ENCODE measurements around the gene FBXL20.
"Not testable (repeated sequence)": the region's sequence is repeated elsewhere in the genome, so short reads cannot be mapped to it uniquely, and the experiment has no call there.

The FBXL20 gene

GRCh38 chr17:39335704-39336223, 65.7 kb downstream of the FBXL20 start:
- H3K9me3 ChIP-seq (ENCODE audit: low read length), result no peaks in the 10 kb centered on the region
- H3K4me1 ChIP-seq (ENCODE audit: insufficient read depth, low read length, severe bottlenecking), result peaks cover 18% of the 10 kb centered on the region
- H3K27me3 ChIP-seq (ENCODE audit: insufficient read depth, low read length), result no peaks in the 10 kb centered on the region
- H4K20me1 ChIP-seq (ENCODE audit: insufficient read depth, low read length), result no peaks in the 10 kb centered on the region
- H3K9ac ChIP-seq (ENCODE audit: low read length), result no peak overlapping the region
- no peak overlapping the region for H3K4me2 ChIP-seq (ENCODE audit: low read length)
- H3F3A ChIP-seq (ENCODE audit: insufficient read depth, low read length), result 0 out of 2 replicates have a peak, but pooled peaks cover 3% of the 10 kb centered on the region
- no peak for TF ChIP-seq EZH2 (IDR thresholded peaks at IDR 0.05; ENCODE audit: borderline replicate concordance, low read length)
- no peak for TF ChIP-seq CTCF (IDR thresholded peaks at IDR 0.05; ENCODE audit: low read length)
- no peak overlapping the region for H2AFZ ChIP-seq (ENCODE audit: low read length)
- H3K36me3 ChIP-seq (ENCODE audit: insufficient read depth, low read length), result no peaks in the 10 kb centered on the region
- no peaks in the 10 kb centered on the region for H3K79me2 ChIP-seq (ENCODE audit: insufficient read depth, low read length)
- H3K27ac ChIP-seq (ENCODE audit: low read depth, low read length, poor library complexity, severe bottlenecking), result no peak overlapping the region
- no peaks in the 10 kb centered on the region for H3K9me2 ChIP-seq (ENCODE audit: low read depth, low read length)
- no peak overlapping the region for H3K4me3 ChIP-seq (ENCODE audit: low read depth, low read length, poor library complexity, severe bottlenecking)

GRCh38 chr17:39334008-39334744, 67.2 kb downstream of the FBXL20 start:
- H2AFZ ChIP-seq (ENCODE audit: low read length); H3K9ac ChIP-seq (ENCODE audit: low read length); H3K79me2 ChIP-seq (ENCODE audit: insufficient read depth, low read length); H3F3A ChIP-seq (ENCODE audit: insufficient read depth, low read length); H3K4me2 ChIP-seq (ENCODE audit: low read length); H3K36me3 ChIP-seq (ENCODE audit: insufficient read depth, low read length); H3K9me2 ChIP-seq (ENCODE audit: low read depth, low read length); H4K20me1 ChIP-seq (ENCODE audit: insufficient read depth, low read length); H3K27ac ChIP-seq (ENCODE audit: low read depth, low read length, poor library complexity, severe bottlenecking); H3K27me3 ChIP-seq (ENCODE audit: insufficient read depth, low read length); H3K9me3 ChIP-seq (ENCODE audit: low read length); H3K4me3 ChIP-seq (ENCODE audit: low read depth, low read length, poor library complexity, severe bottlenecking): not testable (repeated sequence)
- H3K4me1 ChIP-seq (ENCODE audit: insufficient read depth, low read length, severe bottlenecking), result peaks cover 20% of the 10 kb centered on the region

- Histone ChIP-seq H3K4me2 (ENCODE audit: low read length) (no peak overlapping the region), H2AFZ (ENCODE audit: low read length) (no peak overlapping the region), H3K36me3 (ENCODE audit: insufficient read depth, low read length) (no peaks in the 10 kb centered on the region), H3K9ac (ENCODE audit: low read length) (no peak overlapping the region), H3F3A (ENCODE audit: insufficient read depth, low read length) (0 out of 2 replicates have a peak, but pooled peaks cover 3% of the 10 kb centered on the region), H3K79me2 (ENCODE audit: insufficient read depth, low read length) (no peaks in the 10 kb centered on the region), H3K27ac (ENCODE audit: low read depth, low read length, poor library complexity, severe bottlenecking) (no peak overlapping the region), H3K9me3 (ENCODE audit: low read length) (no peaks in the 10 kb centered on the region), H3K4me1 (ENCODE audit: insufficient read depth, low read length, severe bottlenecking) (peaks cover 20% of the 10 kb centered on the region), H3K4me3 (ENCODE audit: low read depth, low read length, poor library complexity, severe bottlenecking) (no peak overlapping the region), H4K20me1 (ENCODE audit: insufficient read depth, low read length) (no peaks in the 10 kb centered on the region), H3K9me2 (ENCODE audit: low read depth, low read length) (no peaks in the 10 kb centered on the region), H3K27me3 (ENCODE audit: insufficient read depth, low read length) (no peaks in the 10 kb centered on the region)
- no peak for TF ChIP-seq CTCF (IDR thresholded peaks at IDR 0.05; ENCODE audit: low read length)
Observed at GRCh38 chr17:39332092-39332491, 69.3 kb downstream of the FBXL20 start.

- H3F3A ChIP-seq (ENCODE audit: insufficient read depth, low read length), result no peaks in the 10 kb centered on the region
- TF ChIP-seq CTCF (IDR thresholded peaks at IDR 0.05; ENCODE audit: low read length) (no peak), EZH2 (IDR thresholded peaks at IDR 0.05; ENCODE audit: borderline replicate concordance, low read length) (no peak)
- no peaks in the 10 kb centered on the region for H4K20me1 ChIP-seq (ENCODE audit: insufficient read depth, low read length)
- H3K4me1 ChIP-seq (ENCODE audit: insufficient read depth, low read length, severe bottlenecking), result peaks cover 11% of the 10 kb centered on the region
- H3K4me3 ChIP-seq (ENCODE audit: low read depth, low read length, poor library complexity, severe bottlenecking), result no peak overlapping the region
- no peak overlapping the region for H3K4me2 ChIP-seq (ENCODE audit: low read length)
- H3K27ac ChIP-seq (ENCODE audit: low read depth, low read length, poor library complexity, severe bottlenecking), result no peak overlapping the region
- H3K79me2 ChIP-seq (ENCODE audit: insufficient read depth, low read length), result no peaks in the 10 kb centered on the region
- no peak overlapping the region for H3K9ac ChIP-seq (ENCODE audit: low read length)
- H3K9me2 ChIP-seq (ENCODE audit: low read depth, low read length), result no peaks in the 10 kb centered on the region
- H3K9me3 ChIP-seq (ENCODE audit: low read length), result no peaks in the 10 kb centered on the region
- H3K27me3 ChIP-seq (ENCODE audit: insufficient read depth, low read length), result no peaks in the 10 kb centered on the region
- no peak overlapping the region for H2AFZ ChIP-seq (ENCODE audit: low read length)
- no peaks in the 10 kb centered on the region for H3K36me3 ChIP-seq (ENCODE audit: insufficient read depth, low read length)
Observed at GRCh38 chr17:39328815-39329214, 72.6 kb downstream of the FBXL20 start.

All from OCI-LY1 (cell line).